Breast epithelium (tissue), 3 donors: ENCODE data around the gene METTL16.

Experiments
- CTCF ChIP-seq, 3 donors: fragments of 450-650 bp; IDR thresholded peaks; one replicate each; pipeline ENCODE4 v1.5.1; 2016 to 2017; ENCODE audit warnings: antibody characterized with exemption in 3 of 3, mild to moderate bottlenecking in 3 of 3, moderate library complexity in 3 of 3
- POLR2A ChIP-seq: fragments of 450-650 bp; IDR thresholded peaks from one replicate; pipeline ENCODE4 v1.6.1; 2016; ENCODE audit warnings: antibody characterized with exemption, mild to moderate bottlenecking, moderate library complexity
- POLR2AphosphoS5 ChIP-seq, 3 donors: sonication (generic); formaldehyde crosslinking; IDR thresholded peaks; one replicate each; pipeline ENCODE4 v1.6.1; 2017; ENCODE audit warnings: antibody characterized with exemption in 3 of 3

- TF ChIP-seq POLR2A (no peak), POLR2AphosphoS5 (IDR thresholded peaks at IDR 0.05) (no peak), CTCF (IDR thresholded peaks at IDR 0.05) (no peak)
Measured at GRCh38 chr17:2380226-2380922, 131.3 kb downstream of the METTL16 start.
